RKO (cell line): ENCODE data around the gene SGK2.
"Not testable (repeated sequence)": the region's sequence is repeated elsewhere in the genome, so short reads cannot be mapped to it uniquely, and the experiment has no call there.

Experiments
- DNase-seq: peaks from one replicate; pipeline ENCODE4 v3.0.0-alpha.2; 2016; ENCODE audit warnings: low spot score

Gene SGK2

DNA sequence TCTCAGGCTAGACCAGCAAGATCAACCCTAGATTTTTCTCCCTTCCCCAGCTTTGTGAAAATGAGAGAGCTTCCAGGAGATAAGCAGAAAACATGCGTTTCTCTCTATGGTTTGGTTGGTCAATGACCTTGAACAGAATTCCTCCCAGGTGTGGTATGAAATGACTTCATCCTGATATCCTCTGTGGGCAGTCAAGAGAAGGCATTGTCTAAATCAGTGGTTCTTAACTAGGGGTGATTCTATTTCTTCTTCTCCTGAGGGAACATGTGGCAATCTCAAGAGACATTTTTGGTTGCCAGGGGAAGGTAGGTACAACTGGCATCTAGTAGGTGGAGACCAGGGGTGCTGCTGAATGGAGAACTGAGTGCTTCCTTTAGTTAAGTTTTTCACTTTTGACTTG, 44.3 kb downstream of the SGK2 start:
- DNase-seq = no peak

DNA sequence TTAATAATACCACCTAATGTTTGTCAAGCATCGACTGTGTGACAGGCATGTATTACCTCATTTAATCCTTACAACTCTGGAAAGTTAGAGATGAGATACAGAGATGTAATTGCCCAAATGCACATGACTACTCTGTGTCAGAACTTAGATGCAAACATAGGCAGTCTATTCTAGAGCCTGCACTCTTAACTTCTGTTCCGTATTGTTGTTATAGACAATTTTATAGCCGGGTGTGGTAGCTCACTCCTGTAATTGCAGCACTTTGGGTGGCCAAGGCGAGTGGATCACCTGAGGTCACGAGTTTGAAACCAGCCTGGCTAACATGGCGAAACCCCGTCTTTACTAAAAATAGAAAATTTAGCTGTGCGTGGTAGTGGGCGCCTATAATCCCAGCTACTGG, 46.9 kb downstream of the SGK2 start:
- no peak for DNase-seq

DNA sequence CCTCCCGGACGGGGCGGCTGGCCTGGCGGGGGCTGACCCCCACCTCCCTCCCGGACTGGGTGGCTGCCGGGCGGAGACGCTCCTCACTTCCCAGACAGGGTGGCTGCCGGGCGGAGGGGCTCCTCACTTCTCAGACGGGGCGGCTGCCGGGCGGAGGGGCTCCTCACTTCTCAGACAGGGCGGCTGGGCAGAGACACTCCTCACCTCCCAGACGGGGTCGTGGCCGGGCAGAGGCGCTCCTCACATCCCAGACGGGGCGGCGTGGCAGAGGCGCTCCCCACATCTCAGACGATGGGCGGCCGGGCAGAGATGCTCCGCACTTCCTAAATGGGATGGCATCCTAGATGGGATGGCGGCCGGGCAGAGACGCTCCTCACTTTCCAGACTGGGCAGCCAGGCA, 48.5 kb downstream of the SGK2 start:
- DNase-seq = not testable (repeated sequence)

DNA sequence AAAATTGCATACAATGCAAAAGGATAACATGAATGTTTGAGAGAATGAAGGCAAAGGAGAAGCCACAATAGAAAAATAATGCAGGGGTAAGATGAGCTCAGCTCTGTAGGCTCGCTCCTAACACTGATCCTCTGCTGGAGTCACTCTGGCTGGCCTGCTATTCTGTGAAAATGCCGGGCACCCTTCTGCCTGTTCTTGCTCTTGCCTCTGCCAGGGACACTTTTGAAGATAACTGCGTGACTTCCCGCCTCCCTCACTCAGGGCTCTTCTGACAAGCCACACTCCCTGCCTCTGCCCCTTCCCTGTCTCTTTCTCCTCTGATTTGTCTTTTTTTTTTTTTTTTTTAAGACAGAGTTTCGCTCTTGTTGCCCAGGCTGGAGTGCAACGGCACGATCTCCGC, 72.8 kb downstream of the SGK2 start:
- DNase-seq = no peak
